ENCODE results near the gene MYO16.

- TF ChIP-seq EZH2 (IDR thresholded peaks at IDR 0.05; ENCODE audit: borderline replicate concordance, insufficient read depth, low read length, poor library complexity, severe bottlenecking), result no peak
- no peak for TF ChIP-seq CTCF (IDR thresholded peaks at IDR 0.05; ENCODE audit: poor library complexity, severe bottlenecking)
- no peak for TF ChIP-seq EP300 (conservative IDR thresholded peaks at IDR 0.05; ENCODE audit: poor library complexity, severe bottlenecking)
- no peak for TF ChIP-seq RAD21 (conservative IDR thresholded peaks at IDR 0.05)
- TF ChIP-seq POLR2AphosphoS5 (IDR thresholded peaks at IDR 0.05), result no peak
- TF ChIP-seq SMC3 (conservative IDR thresholded peaks at IDR 0.05; ENCODE audit: poor library complexity), result no peak
- no peak for TF ChIP-seq MXI1 (conservative IDR thresholded peaks at IDR 0.05; ENCODE audit: poor library complexity, severe bottlenecking)
- TF ChIP-seq TAF1 (IDR thresholded peaks at IDR 0.05; ENCODE audit: low read depth), result no peak
These were observed 484.8 kb downstream of the MYO16 start for GRCh38 chr13:109114162-109114561.

Measured in neural cell (in vitro differentiated cells).